HG03039 (cell line): ENCODE results near the gene AATF.

Experiments used
- ATAC-seq: cut with Tn5 transposase; IDR thresholded peaks from one replicate; pipeline ENCODE4 v1.9.1; 2021; ENCODE audit warnings: mild to moderate bottlenecking, moderate library complexity; ENCODE audit not compliant: unreplicated experiment

AATF gene

DNA sequence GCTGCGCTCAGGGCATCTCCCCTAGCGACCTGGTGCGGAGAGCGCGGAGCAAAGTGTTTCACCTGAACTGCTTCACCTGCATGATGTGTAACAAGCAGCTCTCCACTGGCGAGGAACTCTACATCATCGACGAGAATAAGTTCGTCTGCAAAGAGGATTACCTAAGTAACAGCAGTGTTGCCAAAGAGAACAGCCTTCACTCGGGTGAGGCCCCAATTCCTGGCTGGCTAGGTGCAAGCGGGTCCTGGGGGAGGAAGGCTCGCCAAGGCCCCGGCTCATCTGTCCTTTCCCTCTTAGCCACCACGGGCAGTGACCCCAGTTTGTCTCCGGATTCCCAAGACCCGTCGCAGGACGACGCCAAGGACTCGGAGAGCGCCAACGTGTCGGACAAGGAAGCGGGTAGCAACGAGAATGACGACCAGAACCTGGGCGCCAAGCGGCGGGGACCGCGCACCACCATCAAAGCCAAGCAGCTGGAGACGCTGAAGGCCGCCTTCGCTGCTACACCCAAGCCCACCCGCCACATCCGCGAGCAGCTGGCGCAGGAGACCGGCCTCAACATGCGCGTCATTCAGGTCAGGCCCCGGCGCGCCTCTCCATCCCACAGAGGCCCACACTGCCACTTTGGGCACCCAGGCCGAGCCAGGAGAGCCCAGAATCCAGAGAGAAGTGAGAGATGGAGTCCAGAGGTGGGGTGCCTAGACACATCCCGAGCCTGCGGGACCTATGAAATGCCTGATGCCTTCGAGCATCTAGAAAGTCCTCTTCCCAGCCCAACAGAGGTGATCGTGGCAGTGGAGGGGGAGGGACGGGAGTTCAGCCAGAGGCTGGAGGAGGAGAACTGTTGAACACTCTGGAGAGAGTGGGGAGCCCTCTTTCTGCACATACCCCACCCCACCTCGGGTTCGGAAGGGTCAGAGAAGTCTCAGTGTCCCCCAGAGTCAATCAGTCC lies 8.2 kb upstream of the AATF start:
- no peak for ATAC-seq

DNA sequence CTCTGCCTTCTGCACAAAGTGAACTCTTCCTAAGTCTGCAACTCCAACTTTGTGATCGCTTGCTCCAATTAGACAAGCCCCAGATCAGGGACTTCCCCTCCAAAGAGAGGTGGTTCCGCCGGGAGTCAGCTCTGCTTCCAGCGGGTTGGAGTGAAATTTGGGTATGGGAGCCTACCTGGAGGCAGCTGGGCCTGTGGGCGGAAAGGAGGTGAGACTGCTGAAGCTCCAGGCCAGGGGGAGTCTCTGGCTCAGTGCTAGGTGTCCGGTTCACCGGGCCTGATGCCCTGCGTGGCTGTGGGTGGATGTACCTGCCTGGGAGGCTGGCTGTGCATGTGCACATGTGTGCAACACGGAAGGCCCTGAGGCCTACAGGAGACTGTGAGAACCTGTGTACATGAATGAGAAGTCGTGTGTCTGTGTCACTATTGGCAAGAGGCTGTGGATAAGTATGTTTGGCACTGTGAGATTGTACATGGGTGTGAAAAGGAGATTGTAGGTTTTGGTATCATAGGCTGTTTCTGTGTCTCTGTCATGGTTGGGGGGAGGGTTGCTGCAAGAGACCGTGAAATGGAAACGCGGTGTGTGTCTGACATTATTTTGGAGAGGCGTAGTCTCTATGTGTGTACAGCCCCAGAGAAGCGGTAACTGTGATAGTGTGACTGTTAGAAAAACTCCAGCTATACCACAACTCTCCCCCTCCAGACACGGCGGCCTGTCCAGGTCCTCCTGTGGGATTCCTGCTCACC lies 7.3 kb upstream of the AATF start:
- no peak for ATAC-seq

DNA sequence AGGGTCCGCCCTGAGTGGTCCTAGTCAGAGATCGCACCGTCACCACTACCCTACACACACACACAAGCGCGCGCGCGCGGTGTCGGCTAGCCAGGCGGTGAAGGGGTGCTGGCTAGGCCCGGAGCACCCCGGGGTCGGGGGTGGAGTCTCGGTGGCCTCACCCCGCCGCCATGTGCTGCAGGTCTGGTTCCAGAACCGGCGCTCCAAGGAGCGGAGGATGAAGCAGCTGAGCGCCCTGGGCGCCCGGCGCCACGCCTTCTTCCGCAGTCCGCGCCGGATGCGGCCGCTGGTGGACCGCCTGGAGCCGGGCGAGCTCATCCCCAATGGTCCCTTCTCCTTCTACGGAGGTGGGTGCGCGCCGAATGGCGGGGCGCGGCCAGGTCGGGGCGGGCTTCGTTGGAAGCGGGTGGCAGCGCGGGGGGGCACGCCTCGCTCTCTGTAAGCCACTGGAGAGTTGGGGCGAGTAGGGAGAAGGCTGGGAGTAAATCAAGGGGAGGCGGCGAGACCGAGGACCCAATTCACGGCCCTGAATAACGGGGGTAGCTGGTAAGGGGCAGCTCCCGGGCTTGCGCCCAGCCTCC lies 6.6 kb upstream of the AATF start:
- no peak for ATAC-seq

DNA sequence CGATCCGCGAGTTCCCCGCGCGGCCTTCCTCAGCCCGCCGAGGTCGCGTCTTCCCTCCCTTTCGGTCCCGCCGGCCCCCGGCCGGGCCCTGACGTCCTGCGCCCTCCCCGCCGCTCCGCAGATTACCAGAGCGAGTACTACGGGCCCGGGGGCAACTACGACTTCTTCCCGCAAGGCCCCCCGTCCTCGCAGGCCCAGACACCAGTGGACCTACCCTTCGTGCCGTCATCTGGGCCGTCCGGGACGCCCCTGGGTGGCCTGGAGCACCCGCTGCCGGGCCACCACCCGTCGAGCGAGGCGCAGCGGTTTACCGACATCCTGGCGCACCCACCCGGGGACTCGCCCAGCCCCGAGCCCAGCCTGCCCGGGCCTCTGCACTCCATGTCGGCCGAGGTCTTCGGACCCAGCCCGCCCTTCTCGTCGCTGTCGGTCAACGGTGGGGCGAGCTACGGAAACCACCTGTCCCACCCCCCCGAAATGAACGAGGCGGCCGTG lies 6.1 kb upstream of the AATF start:
- ATAC-seq = no peak

DNA sequence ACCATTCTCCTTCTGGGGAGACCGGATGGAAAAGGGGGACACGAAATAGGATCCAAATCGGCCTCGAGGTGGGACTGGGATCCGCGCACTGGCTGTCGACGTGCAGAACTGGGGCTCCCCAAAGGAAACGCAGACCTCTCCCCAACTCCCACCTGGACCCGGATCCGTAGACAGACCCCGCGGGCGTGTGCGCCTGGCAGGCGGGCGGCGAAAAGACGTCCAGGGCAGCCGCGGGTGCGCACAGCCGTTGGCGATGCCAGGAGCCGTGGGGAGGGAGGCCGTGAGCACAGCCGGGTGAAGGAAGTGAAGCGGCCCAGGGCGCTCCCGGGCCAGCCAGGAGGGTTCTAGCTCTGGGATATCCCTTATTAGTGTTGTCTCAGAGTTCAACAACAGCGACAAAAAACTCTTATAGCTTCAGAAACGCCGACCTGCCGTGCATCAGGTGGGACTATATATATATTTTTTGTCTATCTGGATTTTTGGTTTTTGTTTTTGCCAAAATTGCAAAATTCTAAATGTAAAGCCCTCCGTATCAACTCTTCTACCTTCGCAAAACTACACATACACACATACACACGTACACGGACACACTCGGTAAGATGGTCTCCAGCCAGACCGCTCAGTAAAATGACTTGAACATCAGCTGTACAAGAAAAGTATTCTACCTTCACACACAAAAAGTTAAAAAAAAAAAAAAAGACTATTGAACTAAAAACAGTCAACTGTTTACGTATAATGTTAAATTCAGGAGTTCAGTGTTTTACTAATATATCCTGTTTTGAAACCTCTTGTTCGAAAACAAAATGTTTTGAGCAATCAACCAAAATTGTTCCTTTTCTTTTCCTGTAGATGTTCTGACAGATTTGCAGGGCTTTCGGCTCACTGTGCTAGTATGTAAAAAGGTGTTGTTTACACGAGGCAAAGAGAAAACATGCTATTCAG lies 5.2 kb upstream of the AATF start:
- no peak for ATAC-seq

DNA sequence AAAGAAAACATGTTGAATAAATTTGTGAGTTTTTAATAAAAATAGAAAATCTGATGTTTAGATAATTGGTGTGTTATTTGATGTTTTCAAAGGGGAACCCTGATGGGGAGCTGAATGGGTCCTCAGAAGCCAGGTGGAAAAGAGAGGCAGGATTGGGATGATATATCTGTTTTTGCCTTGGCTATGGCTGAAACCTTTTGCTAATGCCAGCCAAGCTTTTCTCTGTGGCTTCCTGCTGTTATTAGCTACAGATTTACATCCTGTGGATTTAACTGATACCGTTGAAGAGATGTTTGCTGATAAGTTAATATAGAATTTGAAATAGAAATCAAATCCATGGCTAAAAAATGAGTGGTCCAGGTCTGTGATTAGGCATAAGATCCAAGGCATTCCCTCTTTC lies 4.2 kb upstream of the AATF start:
- no peak for ATAC-seq

DNA sequence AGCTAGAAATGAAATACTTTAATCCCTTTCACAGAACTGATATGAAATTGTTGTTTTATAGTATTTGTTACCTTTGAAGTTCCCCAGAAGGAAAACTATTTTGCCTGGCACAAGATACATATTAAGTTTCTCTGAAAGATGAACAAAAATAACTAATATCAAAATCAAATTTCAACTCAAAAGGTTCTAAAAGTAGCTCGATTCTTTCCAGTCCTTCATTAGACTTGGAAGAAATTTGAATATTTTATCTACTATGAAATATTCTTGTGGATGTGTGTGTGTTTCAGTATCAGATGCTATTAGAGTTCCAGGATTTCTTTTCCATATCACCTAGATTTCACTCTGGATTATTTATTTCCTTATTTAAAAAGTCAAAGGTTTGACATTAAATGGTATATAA lies 3.6 kb upstream of the AATF start:
- no peak for ATAC-seq

DNA sequence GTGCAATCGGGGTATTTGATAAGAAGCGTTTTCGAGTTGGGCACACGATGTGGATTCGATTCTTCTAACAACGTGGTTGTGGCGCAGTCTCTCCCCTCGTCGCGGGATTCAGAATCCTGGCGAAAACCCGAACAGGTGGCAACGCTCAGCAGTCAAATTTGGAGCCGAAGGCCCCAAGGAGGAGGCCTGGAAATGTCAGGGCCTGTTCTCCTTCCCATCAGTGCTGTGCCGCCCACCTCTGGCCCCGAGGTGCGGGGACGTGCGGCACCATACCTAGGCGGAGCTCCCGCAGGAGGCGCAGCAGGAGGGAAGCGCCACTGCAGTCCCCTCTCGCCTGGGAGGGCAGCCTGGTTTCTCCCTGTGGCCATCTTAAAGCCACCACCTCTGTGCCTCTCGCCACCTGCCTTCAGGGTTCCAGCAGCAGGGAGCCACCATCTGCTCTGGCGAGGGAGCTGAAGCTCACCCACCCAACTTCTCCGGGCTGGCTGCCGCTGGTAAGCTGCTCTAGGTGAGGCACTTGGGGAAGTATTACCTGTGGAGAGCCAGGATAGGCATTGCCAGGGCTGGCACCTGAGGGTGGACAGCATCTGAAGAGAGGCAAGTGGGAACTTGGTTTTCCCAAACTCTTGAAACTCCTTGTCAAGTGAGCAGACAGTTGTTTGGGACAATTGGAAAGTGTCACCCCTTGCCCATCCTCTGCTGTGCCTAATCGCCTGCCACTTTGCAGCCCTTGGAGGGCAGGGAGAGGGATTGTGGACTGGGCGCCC lies 2.6 kb upstream of the AATF start:
- ATAC-seq = no peak

DNA sequence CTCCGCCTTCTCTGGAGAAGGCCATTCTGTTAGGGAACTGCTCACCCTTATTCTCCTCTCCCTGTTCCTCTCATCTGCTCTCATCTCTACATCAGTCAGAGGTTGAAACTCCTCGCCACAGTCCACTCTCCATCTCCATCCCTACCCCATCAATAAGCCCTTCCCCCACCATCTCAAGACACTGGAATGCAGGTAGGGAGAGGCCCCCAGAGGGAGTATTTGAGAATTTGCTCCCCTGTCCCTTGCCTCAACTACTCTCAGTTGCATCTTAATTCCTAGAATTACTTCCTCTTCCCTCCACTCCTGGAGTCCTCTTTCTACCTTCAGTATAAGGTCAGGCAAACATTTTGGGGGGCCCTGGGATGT lies 2.0 kb upstream of the AATF start:
- ATAC-seq = no peak

DNA sequence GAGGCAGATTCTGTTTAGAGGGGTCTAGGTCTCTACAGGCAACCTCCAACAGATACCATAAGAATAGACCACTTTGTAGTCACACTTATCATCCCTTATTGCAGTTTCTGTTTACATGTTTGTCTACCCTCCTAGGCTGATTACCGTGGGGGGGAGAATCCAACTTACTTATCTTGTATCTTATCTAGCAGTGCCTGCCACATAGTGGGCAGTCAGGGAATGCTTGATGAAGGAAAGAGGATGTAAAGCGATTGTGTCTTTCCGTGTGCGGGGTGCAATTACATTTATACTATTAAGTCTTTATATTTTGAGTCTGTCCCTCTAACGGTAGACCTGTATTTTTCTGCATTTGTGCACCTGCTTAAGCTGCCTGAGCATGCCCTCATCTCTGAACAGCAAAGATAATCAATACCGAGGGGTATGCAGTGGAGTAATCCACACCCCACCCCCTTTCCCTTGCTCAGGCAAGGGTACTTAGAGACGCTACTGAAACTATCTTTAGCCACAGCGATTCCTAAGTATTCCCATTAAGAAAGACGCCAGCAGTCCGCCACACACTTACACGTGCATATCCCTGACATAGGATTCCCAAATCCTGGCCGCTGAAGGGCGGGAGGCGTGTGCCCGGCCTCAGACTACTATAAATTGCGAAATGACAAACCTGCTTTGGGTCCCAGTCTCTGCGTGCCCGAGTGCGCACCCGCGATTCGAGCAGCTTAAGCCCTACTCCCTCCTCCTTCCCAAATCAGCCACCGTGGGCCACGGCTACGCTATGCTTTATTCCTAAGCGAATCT lies 635 bp upstream of the AATF start:
- ATAC-seq = no peak

DNA sequence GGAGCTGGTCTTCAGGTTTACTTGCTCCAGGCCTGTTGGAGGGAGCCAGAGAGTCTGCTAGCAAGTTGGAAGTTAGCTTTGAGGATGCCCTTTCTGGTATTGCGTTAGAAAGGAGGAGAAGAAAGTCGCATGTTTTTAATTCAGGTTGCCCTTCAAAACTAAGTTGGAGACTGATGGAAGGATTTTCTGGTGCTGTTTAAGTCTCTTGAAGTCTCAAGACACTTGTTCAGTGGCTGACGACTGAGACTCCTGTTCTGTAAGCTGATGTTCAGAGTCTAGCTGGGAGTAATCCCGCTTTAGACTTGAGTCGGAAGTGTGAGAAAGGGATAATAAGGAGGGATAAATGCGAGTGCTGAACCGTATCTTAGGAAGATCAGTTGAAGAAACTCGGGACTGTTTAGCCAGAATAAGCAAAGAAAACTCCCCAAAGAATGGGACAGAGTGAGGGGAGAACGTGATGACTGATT lies 740 bp downstream of the AATF start:
- ATAC-seq = no peak

DNA sequence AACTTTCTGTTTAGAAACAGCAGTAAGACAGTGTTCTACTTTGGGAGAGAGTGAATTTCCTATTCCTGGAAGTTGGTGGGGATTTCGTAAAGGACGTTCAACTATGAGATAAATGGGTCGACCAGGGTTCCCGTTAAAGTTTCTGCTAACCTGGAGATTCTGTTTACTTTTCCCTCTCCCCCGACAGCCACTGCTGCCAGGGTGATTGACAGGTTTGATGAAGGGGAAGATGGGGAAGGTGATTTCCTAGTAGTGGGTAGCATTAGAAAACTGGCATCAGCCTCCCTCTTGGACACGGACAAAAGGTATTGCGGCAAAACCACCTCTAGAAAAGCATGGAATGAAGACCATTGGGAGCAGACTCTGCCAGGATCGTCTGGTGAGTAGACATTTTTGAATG lies 1.3 kb downstream of the AATF start:
- no peak for ATAC-seq

DNA sequence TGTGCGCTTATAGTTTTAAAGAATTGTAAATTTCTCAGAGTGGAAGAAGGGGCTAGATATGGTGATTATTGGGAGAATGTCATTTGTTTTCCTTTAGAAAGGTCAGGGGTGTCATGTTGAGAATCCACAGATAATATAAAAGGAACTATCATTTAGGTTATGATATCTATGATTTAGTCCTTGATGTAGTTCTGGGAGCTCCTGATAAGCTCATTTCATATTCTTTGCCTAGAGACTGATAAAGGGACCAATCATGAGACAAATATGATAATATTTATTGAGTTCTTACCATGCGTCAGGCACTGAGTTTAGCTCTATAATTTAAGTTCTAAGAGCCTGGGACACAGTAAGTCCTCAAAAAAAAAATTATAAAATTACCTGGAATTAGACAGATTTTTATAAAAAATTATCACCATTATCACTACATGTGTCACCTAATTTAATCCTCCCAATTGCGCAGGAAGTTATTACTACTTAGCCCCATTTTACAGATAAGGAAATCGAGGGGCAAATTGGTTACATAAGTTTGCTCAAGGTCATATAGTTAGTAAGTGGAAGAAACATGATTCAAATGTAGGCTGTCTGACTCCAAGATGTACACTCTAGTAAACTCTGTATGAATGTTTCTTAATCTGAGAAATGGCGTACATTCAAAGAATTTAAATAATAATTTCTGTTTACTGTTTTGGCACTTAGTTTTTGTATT lies 2.5 kb downstream of the AATF start:
- no peak for ATAC-seq

DNA sequence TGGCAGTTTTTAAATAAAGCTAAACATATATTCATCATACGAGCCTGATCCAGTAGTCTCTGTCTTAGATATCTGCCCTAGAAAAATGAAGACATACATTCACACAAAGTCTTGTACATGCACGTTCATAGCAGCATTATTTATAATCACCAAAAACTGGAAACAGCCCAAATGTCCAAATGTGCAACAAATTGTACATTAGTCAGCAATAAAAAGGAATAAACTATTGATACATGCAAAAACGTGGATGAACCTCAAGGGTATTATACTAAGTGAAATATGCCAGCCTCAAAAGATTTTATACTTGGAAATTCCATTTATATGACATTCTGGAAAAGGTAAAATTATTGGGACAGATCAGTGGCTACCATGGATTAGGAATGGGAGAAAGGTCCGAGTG lies 22.8 kb downstream of the AATF start:
- no peak for ATAC-seq

DNA sequence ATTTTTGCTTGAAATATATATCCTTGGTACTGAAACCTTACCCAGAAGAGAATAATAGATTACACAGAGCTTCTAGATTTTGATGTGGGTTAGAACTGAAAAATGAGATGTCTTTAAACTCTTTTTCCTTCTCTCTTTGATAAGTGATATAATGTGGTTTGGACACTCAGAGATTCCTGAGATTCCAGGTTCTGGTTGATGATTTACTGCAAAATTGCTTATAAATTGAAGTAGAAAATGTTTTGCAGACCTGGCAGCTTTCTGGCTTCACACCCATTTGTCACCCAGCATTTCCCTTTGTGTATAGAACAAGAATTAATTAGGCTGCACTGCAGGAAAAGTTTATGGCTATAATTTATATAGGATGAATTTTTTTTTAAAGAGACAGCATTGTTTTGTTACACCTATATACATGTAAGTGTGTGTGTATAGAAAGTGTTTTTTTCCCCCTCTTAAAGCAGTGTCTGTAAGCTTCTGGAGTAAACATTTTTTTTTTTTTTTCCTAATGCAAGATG lies 23.5 kb downstream of the AATF start:
- ATAC-seq = no peak

DNA sequence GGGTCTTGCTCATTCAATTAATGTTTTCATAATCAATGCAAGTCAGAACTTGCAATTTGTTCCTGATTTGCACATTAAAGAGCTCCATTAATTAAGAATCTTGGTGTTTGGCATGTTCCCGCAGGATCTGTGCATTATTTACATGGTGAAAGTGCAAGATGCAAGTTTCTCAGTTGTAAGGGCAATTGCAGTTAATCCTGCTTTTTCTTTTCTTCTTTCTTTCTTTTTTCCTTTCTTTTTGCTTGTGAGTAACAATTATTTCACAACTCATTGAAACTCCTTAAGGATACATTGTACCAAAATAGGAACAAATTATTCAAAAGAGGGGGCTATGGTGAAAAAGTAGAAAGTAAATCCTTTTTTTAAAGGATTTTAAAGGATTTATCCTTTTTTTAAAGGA lies 24.2 kb downstream of the AATF start:
- ATAC-seq = no peak

DNA sequence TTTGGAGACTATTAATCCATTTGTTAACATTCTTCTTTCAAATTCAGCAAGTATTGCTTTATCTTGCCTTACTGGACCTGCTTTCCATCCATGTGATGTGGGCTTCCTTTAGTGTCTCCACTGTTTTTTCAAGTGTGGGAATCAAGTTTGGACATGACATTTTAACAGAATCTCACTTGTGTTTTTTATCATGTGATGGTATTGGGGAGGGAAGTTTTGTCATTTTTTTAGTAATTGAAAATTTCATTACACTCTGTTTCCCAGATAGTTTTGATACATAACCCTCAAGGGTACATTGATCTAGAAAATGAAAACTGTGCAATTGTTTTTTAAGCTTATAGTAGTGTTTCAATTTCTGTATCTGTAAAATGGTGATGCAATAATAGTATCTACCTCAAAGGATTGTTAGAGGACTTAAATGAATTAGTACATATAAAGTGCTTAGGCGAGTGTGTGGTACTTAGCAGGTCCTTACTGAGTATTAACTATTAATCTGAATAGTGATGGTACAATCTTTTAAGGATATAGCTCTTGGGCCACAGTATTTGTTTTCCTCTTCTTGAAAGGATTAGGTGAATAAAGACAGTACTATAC lies 27.3 kb downstream of the AATF start:
- ATAC-seq = no peak

DNA sequence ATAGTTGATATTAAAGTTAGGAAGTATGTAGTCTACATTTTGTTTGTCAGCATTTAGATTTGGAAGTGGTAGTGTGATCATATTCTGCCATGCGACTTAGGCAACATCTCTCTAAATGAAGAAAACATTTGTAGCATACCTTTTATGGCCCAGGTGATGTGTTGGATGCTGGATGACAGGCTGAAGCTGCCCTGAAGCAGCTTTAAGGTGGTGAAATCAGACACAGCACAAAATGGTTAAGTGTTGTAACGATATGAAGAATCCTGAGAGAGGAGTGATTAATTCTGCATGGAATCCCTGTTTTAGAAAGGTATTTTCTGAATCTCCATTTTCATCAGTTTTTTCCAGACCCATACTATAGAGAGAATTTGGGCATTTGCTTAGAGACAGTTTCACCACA lies 28.3 kb downstream of the AATF start:
- no peak for ATAC-seq
